ENCODE results near the gene PAK4. TPM values are rescaled to one million over a fixed set of nuclear protein-coding genes. Genes with fewer than 3 reads are reported as not detected.

The PAK4 gene
- total RNA-seq, 2 donors from 2014 or later = 11.2 to 13.7 TPM

DNA sequence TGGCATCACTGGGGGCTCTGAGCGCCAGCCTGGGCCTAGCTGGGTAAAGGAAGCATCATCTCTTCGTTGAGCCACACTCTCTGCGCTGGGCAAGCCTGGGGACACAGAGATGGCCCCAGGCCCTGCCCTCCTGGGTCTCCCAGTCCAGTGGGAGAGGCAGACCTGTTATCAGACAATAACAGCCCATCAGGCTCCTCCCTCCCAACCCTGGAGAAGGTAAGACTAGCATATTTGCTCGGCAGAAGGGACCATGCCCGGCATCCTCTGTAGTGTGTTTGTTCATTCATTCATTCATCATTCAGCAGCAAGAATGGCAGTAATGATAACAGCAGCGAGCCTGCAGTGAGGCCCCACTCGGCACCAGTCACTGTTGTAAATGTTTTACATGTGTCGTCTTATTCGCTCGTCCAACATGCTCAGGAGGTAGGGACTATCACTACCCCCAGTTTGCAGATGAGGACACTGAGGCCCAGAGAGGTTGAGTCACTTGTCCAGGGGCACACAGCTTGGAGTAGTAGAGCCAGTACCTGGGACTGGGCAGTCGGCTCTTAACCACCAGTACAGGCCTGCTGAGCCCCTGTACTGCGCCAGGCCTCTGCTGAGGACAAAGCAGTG is 33.2 kb downstream of the PAK4 start:
- Histone ChIP-seq H3K27ac (no peak overlapping the region), H3K9me3 (no peaks in the 10 kb centered on the region), H3K4me1 (peaks cover 0 to 52% of the 10 kb centered on the region in 2 donors), H3K36me3 (no peaks in the 10 kb centered on the region), H3K4me3 (no peak overlapping the region), H3K27me3 (no peaks in the 10 kb centered on the region)
- DNase-seq (ENCODE audit: low spot score) = no peak
- TF ChIP-seq, protein P1, sequence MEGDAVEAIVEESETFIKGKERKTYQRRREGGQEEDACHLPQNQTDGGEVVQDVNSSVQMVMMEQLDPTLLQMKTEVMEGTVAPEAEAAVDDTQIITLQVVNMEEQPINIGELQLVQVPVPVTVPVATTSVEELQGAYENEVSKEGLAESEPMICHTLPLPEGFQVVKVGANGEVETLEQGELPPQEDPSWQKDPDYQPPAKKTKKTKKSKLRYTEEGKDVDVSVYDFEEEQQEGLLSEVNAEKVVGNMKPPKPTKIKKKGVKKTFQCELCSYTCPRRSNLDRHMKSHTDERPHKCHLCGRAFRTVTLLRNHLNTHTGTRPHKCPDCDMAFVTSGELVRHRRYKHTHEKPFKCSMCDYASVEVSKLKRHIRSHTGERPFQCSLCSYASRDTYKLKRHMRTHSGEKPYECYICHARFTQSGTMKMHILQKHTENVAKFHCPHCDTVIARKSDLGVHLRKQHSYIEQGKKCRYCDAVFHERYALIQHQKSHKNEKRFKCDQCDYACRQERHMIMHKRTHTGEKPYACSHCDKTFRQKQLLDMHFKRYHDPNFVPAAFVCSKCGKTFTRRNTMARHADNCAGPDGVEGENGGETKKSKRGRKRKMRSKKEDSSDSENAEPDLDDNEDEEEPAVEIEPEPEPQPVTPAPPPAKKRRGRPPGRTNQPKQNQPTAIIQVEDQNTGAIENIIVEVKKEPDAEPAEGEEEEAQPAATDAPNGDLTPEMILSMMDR (IDR thresholded peaks at IDR 0.05) = no peak

DNA sequence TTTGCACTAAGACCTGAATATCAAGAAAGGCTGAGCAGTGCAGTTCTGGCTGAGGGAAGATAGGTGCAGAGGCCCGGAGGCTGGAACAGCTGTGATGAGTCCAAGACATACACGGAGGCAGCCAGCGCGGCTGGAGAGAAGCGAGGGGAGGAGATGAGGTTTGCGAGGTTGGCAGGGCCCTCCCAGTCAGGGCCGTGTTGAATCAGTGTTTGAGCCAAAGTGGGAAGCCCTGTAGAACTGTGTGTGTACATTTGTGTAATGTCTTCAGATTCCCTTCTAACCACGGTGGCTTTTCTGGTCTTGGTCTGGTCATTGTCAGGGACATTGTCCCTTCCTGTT is 34.9 kb downstream of the PAK4 start:
- DNase-seq (ENCODE audit: low spot score) = peak; percentile 78
- Histone ChIP-seq H3K9me3 (no peaks in the 10 kb centered on the region), H3K27ac (no peak overlapping the region), H3K4me3 (no peak overlapping the region), H3K4me1 (peaks cover 0 to 46% of the 10 kb centered on the region in 2 donors), H3K36me3 (no peaks in the 10 kb centered on the region), H3K27me3 (no peaks in the 10 kb centered on the region)
- TF ChIP-seq, protein P1 (IDR thresholded peaks at IDR 0.05) = no peak

DNA sequence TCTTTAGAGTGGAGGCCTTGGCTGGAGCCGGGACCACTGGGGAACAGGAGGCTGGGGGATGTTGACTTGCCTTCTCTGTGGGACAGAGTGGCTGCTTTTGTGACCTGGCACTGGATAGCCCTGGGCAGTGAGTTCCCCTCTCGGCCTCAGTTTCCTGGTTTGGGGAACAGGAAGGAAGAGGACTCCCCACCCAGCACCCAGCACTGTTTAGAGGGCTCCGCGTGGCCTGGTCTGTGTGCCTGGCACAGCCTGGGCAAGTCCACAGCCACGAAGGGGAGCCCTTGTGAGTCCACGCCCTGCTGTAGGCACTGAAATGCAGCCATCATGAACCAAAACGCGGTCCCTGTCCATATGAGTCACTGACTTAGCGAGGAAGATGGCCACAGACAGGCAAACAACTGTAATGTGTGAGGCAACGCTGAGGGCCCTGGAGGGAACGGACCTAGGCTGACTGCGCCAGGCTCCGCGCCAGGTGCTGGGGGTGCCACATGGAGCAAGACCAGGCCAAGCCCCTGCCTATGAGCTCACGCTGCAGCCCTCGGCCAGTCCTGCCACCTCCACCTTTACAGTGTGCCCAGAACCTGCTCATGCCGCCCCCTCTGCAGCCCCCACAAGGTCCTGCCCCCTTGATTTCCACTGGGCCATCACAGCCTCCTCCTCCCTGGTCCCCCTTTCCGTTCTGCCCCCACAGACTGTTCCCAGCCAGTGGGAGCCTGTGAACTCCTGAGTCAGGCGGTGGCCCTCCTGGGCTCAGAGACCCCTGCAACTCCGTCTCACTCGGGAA is 35.5 kb downstream of the PAK4 start:
- Histone ChIP-seq H3K9me3 (no peaks in the 10 kb centered on the region), H3K27me3 (no peaks in the 10 kb centered on the region), H3K36me3 (no peaks in the 10 kb centered on the region), H3K4me3 (no peak overlapping the region), H3K27ac (no peak overlapping the region), H3K4me1 (peaks cover 0 to 43% of the 10 kb centered on the region in 2 donors)
- no peak for DNase-seq (ENCODE audit: low spot score)
- TF ChIP-seq, protein P1 (IDR thresholded peaks at IDR 0.05) = no peak

DNA sequence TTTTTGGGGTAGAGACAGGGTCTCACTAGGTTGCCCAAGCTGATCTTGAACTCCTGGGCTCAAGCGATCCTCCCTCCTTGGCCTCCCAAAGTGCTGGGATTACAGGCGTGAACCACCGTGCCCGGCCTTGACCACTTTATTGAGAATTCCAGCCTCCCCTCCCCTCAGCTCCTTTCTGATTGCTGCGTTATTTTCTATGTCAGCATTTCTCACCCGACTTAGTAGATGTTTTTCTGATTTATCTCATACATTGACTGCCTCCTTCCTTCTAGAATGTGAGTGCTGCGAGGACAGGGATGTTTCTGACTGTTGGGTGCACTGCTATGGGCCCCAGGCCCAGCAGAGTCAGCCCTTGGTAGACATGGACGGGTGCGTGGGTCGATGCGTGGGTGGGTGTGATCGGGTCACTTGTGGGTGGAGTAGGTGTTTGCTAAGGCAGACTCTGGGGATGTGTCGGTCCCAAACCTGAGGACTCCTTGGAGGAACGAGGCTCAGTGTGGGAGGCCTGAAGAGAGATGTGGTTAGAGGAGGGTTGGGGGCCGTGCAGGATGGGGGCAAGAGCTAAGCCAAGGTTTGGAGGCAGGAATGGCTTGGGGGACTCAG is 37.0 kb downstream of the PAK4 start:
- no peaks in the 10 kb centered on the region for H3K36me3 ChIP-seq
- no peak overlapping the region for H3K27ac ChIP-seq
- H3K4me3 ChIP-seq = no peak overlapping the region
- no peak for DNase-seq (ENCODE audit: low spot score)
- no peaks in the 10 kb centered on the region for H3K9me3 ChIP-seq
- TF ChIP-seq, protein P1 (IDR thresholded peaks at IDR 0.05) = no peak
- H3K27me3 ChIP-seq = no peaks in the 10 kb centered on the region
- peaks cover 0 to 43% of the 10 kb centered on the region in 2 donors for H3K4me1 ChIP-seq

DNA sequence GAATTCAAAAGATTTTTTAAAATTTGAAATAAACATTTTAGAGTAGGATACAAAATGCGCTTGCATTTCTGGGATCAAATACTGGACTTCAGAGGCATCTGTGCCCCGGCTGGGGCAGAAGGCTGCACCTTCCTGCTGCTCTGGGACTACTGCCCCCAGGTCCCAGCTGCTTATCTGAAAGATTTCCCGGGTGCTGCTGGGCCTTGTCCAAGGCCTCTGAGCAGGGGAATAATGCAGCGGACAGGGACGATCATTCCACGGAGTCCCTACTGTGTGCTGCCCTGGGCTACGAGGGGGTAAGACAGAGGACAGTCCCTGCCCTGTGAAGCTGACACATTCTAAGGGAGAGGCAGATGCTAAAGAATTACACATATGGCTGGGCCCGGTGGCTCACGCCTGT is 38.0 kb downstream of the PAK4 start:
- Histone ChIP-seq H3K27me3 (no peaks in the 10 kb centered on the region), H3K9me3 (no peaks in the 10 kb centered on the region), H3K4me3 (no peak overlapping the region), H3K4me1 (peaks cover 0 to 36% of the 10 kb centered on the region in 2 donors), H3K27ac (no peak overlapping the region), H3K36me3 (no peaks in the 10 kb centered on the region)
- TF ChIP-seq, protein P1 (IDR thresholded peaks at IDR 0.05) = no peak
- DNase-seq (ENCODE audit: low spot score) = no peak

Measured in right atrium auricular region (tissue), 2 donors.